ENCODE data around the gene PRDM16. TPM values are rescaled to one million over a fixed set of nuclear protein-coding genes. Genes with fewer than 3 reads are reported as not detected.

PRDM16 gene
- total RNA-seq, 4 donors from 2014 or later: 0.08 to 0.19 (median 0.12) TPM

- Histone ChIP-seq H3K36me3 (no peaks in the 10 kb centered on the region), H3K4me3 (peak overlapping the region in 2 of 4 donors; percentile 34 to 56), H3K27ac (peak overlapping the region in 1 of 4 donors; percentile 17), H3K27me3 (peaks cover 12 to 100% (median 21%) of the 10 kb centered on the region in 4 donors), H3K4me1 (peaks cover 4 to 20% (median 12%) of the 10 kb centered on the region in 3 donors), H3K9me3 (no peaks in the 10 kb centered on the region)
- no peak for DNase-seq
- intact Hi-C loops (cut with DNase I): no loop called here
- no peak for TF ChIP-seq POLR2A (IDR thresholded peaks at IDR 0.05)
- TF ChIP-seq CTCF (IDR thresholded peaks at IDR 0.05): no peak
- 7 to 13% methylated on average over 7 to 30 of the region's 63 CpGs for WGBS, 2 donors
Observed at GRCh38 chr1:3393024-3393986, 324.3 kb downstream of the PRDM16 start.

- DNase-seq: no peak
- 23 to 72% methylated on average over 10 to 25 of the region's 59 CpGs for WGBS, 2 donors
- peaks cover 12 to 100% (median 21%) of the 10 kb centered on the region in 4 donors for H3K27me3 ChIP-seq
Observed at GRCh38 chr1:3393987-3394920, 325.3 kb downstream of the PRDM16 start.

GRCh38 chr1:3396411-3396810 is 327.4 kb downstream of the PRDM16 start:
- Histone ChIP-seq H3K4me1 (peaks cover 4 to 20% (median 12%) of the 10 kb centered on the region in 3 donors), H3K27me3 (peaks cover 12 to 98% (median 17%) of the 10 kb centered on the region in 4 donors)

More at GRCh38 chr1:3393987-3394920, 325.3 kb downstream of the PRDM16 start:
- Histone ChIP-seq H3K4me3 (peak overlapping the region in 2 of 4 donors; percentile 34 to 56), H3K27ac (peak overlapping the region in 1 of 4 donors; percentile 17), H3K36me3 (no peaks in the 10 kb centered on the region), H3K9me3 (no peaks in the 10 kb centered on the region), H3K4me1 (peaks cover 4 to 20% (median 12%) of the 10 kb centered on the region in 3 donors)
- intact Hi-C loops (cut with DNase I): no loop called here
- TF ChIP-seq POLR2A (IDR thresholded peaks at IDR 0.05) (no peak), CTCF (IDR thresholded peaks at IDR 0.05) (no peak)

GRCh38 chr1:3397311-3397710 is 328.3 kb downstream of the PRDM16 start:
- TF ChIP-seq POLR2A (IDR thresholded peaks at IDR 0.05) (no peak), CTCF (IDR thresholded peaks at IDR 0.05) (no peak)
- Histone ChIP-seq H3K4me1 (peaks cover 4 to 26% (median 15%) of the 10 kb centered on the region in 3 donors), H3K27me3 (peaks cover 10 to 90% (median 14%) of the 10 kb centered on the region in 4 donors), H3K36me3 (no peaks in the 10 kb centered on the region), H3K27ac (no peak overlapping the region), H3K9me3 (no peaks in the 10 kb centered on the region), H3K4me3 (no peak overlapping the region)
- 27 to 83% methylated on average over 1 to 11 of the region's 17 CpGs for WGBS, 2 donors
- no peak for DNase-seq
- intact Hi-C loops (cut with DNase I): no loop called here

More at GRCh38 chr1:3396411-3396810, 327.4 kb downstream of the PRDM16 start:
- Histone ChIP-seq H3K4me3 (no peak overlapping the region), H3K36me3 (no peaks in the 10 kb centered on the region), H3K27ac (no peak overlapping the region), H3K9me3 (no peaks in the 10 kb centered on the region)
- WGBS, 2 donors: 73 to 90% methylated on average over 1 to 6 of the region's 11 CpGs
- DNase-seq: no peak
- intact Hi-C loops (cut with DNase I): no loop called here
- TF ChIP-seq CTCF (IDR thresholded peaks at IDR 0.05) (no peak), POLR2A (IDR thresholded peaks at IDR 0.05) (no peak)
